OCI-M1 (cell line): Measurements from ENCODE around the gene MTTP.
"Not testable (repeated sequence)": the region's sequence is repeated elsewhere in the genome, so short reads cannot be mapped to it uniquely, and the experiment has no call there.

ENCODE experiments used
- DNase-seq: peaks from one replicate; lab custom pipeline; 2025; lab: John Stamatoyannopoulos, UW

MTTP gene

GRCh38 chr4:99574530-99575324, at the start of gene MTTP:
Gene MTTP (plus strand): TSS chr4:99574824. CDS start chr4:99574910, 86 bp downstream.
- peak; percentile 52 for DNase-seq

DNA sequence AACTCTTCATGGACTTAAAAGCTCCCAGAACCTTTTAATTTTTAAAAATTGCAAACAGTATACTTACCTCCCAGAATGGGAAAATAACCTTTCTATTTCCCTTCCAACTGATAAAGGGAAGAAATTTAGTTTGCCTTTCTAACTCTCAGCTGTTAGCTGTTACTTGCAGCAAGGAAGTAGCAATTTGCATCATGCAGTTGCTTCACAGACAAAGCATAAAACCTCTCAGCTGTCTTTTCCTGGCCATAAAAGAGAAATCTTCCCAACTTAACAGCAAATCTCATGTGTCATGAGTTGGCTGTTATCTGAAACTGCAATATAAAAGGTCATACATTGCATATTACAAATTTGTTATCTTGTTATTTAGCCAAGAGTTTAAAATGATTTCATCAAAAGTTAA, 45.4 kb upstream of the MTTP start:
- DNase-seq: peak; percentile 60

GRCh38 chr4:99529956-99530355, 44.7 kb upstream of the MTTP start:
- DNase-seq: no peak

GRCh38 chr4:99534699-99535098, 39.9 kb upstream of the MTTP start:
- DNase-seq: not testable (repeated sequence)

DNA sequence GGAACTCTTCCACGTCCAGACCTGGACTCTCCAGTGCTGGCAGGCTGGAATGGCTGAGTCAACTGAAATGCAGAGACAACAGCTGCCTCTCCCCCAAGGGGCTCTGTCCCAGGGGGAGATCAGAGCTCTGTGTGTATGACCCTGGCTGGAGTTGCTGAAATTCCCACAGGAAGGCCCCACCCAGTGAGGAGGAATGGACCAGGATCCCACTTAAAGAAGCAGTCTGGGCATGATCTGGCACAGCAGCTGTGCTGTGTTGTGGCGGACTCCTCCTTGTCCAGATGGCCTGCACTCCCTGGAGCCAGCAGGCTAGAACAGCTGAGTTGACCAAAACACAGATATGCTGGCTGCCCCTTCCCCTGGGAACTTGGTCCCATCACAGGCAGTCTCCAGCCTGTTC, 38.4 kb upstream of the MTTP start:
- DNase-seq: no peak

GRCh38 chr4:99536848-99537247, 37.8 kb upstream of the MTTP start:
- DNase-seq: no peak

DNA sequence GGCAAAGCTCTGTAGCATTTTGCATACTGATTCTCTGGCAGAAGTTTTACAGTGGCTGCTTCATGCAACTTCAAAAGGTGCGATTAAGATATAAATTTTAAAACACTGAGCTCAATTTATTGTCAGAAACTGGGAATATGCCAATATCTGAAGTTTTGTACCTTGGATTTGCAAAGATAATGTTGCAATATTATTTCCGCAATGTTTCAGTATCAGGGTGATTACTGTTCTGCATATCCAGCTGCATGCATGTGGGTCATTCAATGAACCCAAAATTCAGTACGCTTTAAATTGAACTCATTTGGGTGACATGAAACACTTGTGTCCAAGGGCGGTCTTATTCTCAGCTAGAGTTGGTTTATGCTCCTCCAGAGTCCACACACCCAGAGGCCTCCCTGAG, 37.0 kb upstream of the MTTP start:
- DNase-seq: no peak

- DNase-seq: no peak
Measured at GRCh38 chr4:99540277-99540939, 34.2 kb upstream of the MTTP start.

DNA sequence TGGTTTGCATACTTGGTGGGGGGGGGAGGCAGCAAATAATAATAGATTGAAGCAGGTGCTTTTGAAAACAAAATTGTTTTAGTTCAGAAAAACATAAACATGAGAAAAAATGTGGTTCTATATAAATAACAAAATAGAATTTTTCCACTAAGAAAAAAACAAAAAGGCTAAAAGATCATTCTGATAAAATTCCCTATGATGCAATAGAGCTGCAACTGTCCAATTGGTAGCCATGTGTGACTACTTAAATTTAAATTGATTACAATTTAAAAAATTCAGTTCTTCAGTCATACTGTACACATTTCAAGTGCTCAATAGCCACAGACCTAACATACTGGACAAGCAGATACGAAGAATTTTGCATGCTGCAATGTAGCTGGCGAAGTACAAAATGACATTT, 21.8 kb upstream of the MTTP start:
- peak; percentile 63 for DNase-seq

GRCh38 chr4:99563310-99564186, 11.1 kb upstream of the MTTP start, which contains the start of gene TRMT10A:
Gene TRMT10A (minus strand): TSS chr4:99564039. CDS start chr4:99559338, 4,701 bp downstream.
- DNase-seq: peak; percentile 97

- DNase-seq: no peak
Measured at GRCh38 chr4:99564921-99565320, 9.7 kb upstream of the MTTP start.

DNA sequence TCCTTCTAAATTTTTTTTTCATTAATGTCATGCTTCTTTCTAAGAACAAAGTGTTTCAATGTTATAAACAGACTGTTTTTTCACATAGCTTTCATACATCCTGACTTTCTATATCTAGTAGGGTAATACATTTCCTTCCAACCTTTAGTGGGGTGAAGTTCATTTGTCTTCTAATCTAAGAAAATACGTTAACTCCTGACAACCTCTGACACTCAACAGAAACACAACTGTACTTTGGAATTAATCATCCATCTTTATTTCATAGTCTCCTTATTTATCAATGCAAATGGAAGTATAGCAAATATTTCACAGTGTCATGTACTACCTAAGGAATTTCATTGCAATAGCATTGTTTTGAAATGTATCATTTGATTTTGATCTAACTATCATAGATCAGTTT, 2.7 kb upstream of the MTTP start:
- DNase-seq: no peak

GRCh38 chr4:99572527-99573240, 1.9 kb upstream of the MTTP start:
- no peak for DNase-seq

- DNase-seq: no peak
Measured at GRCh38 chr4:99573735-99574368, 772 bp upstream of the MTTP start.

GRCh38 chr4:99578714-99579113, 4.1 kb downstream of the MTTP start:
- no peak for DNase-seq

DNA sequence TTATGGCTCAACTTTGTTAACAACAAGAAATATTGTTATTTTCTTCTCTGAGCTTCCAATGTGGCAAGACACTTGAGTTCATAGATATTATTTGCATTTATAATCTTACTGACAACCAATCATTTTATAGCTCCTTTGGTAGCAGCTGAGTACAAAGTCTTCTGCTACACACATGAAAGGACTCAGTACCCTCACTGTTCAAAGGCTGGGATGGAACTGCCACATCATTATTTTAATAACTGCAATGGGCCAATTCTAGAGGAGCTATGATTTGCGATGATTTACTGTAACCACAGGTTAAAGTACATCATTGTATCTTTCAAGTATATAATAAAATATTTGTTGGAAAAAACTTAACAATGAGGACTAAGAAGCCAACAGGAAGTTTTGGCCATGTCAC, 10.9 kb downstream of the MTTP start:
- no peak for DNase-seq

DNA sequence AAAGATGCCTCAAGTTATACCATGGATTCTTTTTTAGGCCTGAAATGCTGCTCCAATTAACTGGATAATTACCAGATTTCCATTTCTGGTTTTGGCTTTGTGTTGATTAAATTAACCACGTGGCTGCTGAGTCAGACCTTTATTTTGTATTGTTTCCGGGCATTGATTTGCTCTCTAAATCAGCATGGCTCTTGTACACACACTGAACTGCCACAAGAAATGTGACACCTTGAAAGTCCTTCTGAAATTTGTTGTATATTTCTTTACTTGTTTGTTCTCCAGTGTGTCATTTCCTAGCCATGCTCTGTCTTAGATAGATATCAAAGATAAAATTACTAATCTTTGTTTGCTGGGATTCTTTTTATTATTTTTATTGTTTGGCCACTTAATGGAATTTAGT, 11.7 kb downstream of the MTTP start:
- no peak for DNase-seq

DNA sequence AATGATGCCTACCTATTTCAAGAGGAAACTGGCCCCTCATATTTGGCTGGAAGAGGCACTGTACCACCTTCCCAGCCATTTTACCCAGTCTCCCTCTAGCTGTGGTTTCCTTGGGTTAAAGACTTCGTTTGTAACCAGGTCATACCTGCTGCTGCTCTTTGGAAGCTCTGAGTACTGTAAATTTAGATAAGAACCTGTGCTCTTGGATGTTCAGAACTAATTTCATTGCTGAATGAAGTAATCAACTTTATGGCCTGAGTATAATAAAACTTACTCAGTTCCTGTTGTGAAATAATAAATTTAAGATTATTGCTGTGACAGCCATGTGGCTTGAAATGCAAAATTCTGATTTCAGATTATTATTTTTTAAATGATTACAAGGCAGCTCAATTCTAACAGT, 12.2 kb downstream of the MTTP start:
- no peak for DNase-seq

DNA sequence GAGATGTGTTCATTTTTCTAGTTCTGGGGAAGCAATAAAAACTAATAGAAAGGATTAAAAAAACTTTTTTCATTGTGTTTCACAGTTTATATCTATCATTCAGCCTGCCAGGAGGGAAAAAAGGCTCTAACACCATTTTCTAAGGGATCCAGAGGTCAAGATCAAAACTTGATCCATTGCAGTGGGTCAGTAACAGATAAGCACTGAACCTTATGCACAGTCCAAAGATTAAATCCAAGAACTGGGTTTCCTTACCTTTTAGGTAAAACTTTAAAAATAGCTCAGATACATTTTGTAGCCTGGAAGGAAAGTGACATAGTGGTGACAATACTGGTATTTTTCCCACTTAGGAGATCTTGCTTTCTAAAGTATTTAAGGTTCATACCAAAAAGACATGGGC, 12.7 kb downstream of the MTTP start:
- no peak for DNase-seq

- no peak for DNase-seq
Measured at GRCh38 chr4:99587803-99588202, 13.2 kb downstream of the MTTP start.

DNA sequence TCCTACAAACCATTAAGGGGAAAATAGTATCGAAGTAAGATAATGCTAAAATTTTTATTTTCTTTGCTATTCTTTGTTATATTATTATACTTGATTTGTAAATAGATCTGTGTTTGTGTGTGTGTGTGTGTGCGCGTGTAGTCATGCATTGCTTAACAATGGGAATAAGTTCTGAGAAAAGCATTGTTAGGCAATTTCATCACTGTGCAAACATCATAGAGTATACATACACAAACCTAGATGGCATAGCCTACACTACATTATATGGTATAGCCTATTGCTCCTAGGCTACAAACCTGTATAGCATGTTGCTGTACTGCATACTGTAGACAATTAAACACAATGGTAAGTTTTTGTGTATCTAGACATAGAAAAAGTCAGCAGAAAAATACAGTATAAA, 17.1 kb downstream of the MTTP start:
- no peak for DNase-seq
